Measurements from ENCODE around the gene RBM20.
A peak's percentile ranks its signal among the peaks of the same experiment; 100 is the strongest.

GRCh38 chr10:110802551-110803238 is 158.6 kb downstream of the RBM20 start:
- TF ChIP-seq POLR2A (IDR thresholded peaks at IDR 0.05) (no peak), POLR2AphosphoS5 (IDR thresholded peaks at IDR 0.05) (peak in 1 of 3 donors; percentile 68)
- TF ChIP-seq, protein P1, sequence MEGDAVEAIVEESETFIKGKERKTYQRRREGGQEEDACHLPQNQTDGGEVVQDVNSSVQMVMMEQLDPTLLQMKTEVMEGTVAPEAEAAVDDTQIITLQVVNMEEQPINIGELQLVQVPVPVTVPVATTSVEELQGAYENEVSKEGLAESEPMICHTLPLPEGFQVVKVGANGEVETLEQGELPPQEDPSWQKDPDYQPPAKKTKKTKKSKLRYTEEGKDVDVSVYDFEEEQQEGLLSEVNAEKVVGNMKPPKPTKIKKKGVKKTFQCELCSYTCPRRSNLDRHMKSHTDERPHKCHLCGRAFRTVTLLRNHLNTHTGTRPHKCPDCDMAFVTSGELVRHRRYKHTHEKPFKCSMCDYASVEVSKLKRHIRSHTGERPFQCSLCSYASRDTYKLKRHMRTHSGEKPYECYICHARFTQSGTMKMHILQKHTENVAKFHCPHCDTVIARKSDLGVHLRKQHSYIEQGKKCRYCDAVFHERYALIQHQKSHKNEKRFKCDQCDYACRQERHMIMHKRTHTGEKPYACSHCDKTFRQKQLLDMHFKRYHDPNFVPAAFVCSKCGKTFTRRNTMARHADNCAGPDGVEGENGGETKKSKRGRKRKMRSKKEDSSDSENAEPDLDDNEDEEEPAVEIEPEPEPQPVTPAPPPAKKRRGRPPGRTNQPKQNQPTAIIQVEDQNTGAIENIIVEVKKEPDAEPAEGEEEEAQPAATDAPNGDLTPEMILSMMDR (IDR thresholded peaks at IDR 0.05), result no peak

Measured in breast epithelium (tissue), 3 donors.